Cortex of kidney (tissue), 1 donor: Measurements from ENCODE around the gene ITPR1.

Experiments
- DNase-seq: peaks from one replicate; lab custom pipeline; 2025; lab: John Stamatoyannopoulos, UW

Gene ITPR1

DNA sequence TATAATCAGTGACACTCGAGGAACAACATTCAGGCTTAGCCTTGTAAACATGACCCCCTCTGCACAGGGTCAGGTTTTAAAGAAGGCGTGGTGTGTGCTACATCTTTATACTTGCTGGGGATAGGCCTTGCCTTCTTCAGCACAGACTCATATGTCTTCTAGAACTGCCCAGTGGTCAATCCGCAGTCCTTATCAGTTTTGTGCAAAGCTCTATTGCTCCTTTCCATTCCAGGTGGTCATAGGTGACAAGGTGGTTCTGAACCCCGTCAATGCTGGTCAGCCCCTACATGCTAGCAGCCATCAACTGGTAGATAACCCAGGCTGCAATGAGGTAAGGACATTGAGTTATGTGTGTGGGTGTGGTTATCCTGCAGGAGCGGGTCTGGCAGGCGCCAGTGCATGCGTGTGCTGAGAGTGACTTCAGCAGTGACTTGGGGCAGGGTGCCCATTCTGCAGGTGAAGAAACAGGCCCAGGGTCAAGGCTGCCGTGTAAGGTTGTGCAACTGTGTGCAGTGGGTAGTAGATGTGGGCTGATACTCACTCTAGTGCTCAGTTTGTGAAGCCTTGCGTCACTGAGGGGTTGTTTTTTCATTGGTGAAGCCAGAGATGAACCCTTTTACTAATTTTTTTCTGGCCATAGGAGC, 150.9 kb downstream of the ITPR1 start:
- no peak for DNase-seq

DNA sequence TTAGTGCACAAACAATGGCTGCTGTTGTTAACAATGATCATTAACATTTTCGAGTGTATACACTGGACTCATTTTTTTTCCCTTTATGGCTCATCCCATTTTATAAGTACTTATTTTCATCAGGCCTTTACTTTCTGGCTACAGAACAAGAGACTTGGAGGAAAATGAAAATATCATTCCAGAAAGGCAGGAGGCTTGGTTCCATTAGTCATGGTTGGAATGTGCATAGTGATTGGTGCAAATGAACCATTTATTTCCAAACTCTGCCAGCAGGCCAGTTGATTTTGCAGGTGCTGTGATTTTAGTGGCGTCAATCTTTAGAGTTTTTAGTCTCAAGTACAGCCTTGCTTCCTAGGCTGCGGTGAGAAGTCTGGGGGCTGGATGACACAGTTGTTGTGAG, 151.8 kb downstream of the ITPR1 start:
- DNase-seq: no peak

DNA sequence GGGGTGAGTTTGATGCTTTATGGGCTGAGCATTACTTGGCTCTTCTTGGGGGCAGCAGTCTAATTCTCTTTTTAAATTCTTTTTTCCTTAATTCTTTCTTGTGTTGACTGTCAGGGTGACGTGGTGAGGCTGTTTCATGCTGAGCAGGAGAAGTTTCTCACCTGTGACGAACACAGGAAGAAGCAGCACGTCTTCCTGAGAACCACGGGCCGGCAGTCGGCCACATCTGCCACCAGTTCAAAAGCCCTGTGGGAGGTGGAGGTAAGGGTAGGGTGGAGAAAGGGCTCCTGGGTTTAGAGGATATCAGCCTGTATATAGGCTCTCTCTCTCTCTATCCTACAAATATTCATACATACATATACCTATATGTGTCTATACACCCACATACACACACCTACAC, 152.3 kb downstream of the ITPR1 start:
- DNase-seq: no peak

DNA sequence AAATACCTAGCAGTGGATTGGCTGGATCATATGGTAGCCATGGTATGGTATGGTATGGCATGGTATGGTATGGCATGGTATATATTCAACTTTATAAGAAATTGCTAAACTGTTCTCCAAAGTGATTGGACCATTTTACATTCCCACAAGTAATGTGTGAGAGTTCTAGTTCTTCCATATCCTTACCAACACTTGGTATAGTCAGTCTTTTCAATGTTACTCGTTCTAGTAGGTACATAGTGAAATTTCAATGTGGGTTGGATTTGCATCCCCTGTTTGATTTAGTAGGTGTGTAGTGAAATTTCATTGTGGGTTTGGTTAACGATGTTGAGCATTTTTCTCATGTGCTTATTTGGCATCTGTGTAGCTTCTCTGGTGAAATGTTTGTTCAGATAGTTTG, 154.3 kb downstream of the ITPR1 start:
- no peak for DNase-seq

DNA sequence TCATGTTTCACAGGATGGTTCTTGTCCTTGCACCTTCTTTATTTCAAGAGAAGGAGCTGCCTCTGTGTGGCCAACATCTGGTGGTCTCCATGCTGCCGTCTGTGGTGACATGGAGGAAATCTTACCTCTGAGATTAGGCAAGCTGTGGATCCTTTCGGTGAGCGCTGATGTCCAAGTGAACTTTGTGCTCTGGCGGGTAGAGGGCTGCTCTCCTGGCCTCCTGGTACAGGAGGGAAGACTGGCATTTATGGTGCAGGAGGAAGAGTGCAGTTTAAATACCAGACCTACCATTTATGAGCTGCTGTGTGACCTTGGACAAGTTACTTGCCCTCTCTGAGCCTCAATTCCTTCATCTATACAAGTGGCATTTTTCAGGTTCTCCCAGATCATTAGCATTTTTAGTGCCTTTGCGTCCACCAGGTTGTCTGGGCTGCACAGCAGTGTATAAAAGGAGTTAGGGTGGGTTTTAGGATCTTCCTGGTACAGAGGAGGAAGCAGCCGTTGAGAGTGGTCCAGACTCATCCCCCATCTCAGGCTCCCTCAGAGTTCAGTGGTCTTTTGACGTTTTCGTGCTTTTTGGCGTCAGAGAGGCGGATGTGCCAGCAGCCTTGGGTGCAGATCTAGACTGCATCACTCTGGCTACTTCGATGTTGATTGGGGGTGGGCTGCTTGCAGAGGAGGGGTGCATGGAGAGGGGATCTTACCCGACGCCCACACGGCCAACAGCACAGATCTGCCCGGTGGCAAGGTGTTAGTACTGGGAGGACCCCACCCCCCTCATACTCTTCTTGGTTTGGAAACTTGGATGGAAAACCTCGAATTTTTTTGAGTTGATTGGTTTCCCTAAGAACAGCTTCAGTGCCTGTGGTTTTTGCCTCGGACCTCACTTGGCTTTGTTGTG, 162.2 kb downstream of the ITPR1 start:
- DNase-seq: no peak

DNA sequence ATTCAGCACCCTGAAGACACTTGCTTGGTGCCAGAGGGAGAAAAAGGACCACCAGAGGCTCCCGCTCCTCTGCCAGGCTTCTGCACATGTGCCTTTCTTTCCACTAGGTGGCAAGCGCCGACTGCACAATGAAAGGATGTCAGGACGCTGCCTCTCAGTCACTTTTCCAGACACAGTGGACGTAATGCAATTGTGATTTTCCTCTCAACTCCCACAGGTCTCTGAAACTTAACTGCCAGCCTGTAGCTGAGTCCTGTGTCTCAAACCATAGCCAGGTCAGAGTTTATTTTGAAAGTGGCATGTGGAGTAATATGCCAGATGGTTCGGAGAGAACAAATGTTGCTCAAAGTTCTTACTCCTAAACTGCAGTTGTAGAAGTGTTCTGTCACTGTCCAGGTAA, 162.9 kb downstream of the ITPR1 start:
- no peak for DNase-seq

DNA sequence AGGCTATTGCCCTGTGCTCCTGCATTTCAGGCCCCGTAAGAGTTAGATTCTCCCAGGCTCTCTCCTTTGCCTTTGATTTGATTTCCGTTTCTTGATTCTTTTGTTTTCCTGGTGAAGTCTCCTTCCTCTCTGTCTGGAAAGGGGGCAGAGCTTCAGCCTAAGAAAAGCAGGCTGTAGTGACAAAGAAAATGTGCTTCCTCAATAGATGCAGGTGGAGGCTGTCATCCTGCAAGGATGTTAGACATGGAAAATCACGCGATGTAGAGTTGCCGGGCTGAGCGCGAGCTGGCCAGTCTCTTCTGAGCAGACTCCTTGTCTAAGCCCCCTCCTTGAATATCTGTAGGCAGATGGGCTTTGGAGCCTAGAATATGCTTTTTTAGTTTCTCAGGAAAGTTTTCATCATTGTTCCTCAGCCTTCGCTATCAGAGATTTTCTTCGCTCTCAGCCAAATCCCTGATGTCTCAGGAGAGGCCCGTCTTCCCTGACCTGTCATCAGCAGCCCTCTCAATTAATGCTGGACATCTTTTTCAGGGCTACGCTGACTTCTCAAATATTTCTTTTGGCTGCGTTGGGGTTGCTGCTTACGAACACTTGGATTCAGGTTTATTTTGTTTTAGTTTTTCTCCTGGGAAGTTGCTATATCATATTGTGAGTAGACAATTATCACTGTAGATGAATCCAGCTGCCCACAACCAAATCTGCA, 163.6 kb downstream of the ITPR1 start:
- DNase-seq: no peak

DNA sequence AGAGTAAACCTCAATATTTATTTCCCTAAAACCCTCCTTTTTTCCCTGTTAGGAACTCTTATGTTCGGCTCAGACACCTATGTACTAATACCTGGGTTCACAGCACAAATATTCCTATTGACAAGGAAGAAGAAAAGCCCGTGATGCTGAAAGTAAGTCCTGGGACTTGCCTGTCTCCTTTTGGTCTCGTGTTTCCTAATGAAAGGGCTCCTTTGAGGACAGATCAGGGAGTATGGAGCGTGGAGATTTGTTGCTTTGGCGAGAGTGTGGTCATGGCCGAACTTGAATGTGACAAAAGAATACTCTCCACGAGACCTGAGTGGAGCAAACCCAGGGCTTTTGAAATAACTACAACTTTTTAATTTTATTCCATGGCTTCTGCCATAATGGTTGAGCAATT, 167.8 kb downstream of the ITPR1 start:
- DNase-seq: no peak

DNA sequence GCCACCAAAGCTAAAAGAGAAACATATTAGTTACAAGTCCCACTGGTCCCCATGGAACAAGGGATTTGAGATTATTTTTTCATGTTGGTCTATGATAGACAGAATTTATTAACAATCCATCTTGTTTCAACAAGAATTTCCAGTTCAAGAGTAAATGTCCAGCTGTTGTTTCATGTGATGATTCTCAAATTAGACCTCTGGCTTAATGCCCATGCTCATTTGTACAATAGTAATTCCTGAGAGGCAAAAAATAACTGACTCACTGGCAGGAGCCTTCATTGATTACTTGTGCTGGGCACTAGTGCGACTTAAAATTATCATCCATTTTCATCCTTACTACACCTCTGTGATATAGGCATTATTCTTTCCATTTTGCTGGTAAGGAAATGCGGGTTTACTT, 171.3 kb downstream of the ITPR1 start:
- no peak for DNase-seq

DNA sequence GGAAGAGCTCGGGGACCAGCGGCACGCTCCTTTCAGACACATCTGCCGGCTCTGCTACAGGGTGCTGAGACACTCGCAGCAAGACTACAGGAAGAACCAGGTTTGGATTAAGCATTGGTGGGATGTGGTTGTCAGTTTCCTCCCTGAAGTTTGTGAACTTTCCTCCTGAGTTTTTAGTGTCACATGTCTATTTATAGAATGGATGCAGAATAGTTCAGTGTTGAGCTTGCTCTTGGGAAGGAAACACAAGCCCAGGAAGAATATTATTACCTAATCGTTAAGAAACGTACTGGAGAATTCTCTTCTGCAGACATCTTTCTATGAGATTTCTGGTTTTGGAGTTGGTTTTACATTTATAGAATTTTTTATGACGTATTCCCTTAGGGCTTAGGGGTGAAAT, 172.0 kb downstream of the ITPR1 start:
- DNase-seq: no peak

DNA sequence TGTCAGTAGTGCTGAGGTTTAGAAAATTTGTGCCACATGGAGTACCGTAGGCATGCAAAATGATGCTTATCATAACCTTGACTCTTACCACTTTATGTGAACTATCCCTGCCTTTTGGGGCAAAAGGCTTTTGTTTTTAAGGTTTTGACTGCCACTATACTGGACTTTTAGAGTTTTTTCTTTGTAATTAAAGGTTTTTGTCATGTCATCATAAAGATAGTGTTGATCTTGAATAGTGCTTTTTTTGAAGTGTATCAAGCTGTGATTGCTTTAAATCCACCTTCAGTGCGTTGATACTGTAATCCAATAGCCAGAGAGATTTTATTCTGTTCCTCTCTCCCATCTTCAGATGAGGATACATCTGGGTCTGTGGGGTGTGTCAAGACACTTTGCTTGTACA, 172.9 kb downstream of the ITPR1 start:
- no peak for DNase-seq

DNA sequence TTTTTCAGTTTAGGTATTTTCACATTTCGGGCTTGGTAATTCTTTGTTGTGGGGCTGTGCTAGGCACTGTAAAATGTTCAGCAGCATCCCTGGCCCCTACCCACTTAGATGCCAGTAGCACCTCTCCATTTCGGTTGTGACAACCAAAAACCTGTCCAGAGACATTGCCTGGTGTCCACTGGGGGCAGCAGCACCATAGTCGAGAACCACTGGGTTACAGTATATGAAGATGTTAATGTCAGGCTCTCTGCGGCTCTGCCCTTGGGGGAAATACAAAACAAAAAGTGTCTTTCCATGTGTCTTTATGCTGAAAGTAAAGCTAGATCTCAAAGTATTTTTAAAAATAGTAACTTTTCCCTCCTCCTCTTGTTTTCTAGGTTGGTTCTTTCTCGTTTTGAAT, 177.2 kb downstream of the ITPR1 start:
- no peak for DNase-seq

DNA sequence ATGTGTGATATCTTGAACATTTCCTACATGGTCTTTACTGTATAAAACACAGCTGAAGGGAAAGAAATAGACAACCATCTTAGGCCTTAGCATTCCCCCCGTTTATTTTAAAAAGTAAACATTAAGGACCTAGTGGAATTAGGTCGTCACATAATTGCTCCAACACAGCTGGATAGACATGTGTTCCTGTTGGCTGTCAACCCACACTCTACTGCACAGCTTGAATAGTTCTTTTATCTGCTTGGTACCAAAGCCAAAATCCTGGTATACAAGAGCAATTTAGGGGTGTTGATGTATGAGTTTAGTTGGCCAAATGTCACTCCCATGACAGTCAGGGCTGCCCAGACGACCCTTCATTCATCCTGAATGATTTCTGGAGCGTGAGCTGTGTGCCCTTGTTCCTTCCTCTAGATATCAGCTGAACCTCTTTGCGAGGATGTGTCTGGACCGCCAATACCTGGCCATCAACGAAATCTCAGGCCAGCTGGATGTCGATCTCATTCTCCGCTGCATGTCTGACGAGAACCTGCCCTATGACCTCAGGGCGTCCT, 179.7 kb downstream of the ITPR1 start:
- no peak for DNase-seq

DNA sequence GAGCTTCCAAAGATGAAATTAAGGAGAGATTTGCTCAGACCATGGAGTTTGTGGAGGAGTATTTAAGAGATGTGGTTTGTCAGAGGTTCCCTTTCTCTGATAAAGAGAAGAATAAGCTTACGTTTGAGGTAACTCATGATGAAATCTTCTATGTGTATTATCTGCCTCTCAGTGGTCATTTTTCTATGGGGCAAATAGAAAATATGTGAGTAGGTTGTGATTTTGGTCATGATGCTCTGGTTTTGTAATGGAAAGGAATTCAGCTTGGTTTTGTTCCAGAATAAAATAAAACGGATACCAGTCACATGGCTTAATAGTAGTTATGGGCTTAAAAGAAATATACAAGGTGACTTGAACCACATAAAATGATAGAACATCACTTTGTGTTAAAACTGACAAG, 181.1 kb downstream of the ITPR1 start:
- DNase-seq: no peak

DNA sequence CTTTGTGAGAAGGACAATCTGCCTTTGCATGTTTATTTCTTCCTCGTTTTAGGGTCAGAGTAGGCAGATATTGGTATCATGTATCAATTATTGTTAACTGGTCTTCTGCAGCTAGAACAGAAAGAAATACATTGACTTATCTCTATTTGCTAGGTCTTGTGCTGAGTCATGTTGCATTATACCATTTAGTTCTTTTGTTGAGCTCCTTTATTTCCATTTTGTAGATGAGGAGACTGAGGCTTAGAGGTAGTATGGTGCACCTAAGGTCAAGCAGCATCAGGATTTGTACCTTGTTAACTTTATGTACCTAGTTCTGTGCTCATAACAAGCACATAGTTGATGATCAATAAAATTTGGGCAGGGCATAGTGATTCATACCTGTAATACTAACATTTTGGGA, 182.6 kb downstream of the ITPR1 start:
- DNase-seq: no peak

DNA sequence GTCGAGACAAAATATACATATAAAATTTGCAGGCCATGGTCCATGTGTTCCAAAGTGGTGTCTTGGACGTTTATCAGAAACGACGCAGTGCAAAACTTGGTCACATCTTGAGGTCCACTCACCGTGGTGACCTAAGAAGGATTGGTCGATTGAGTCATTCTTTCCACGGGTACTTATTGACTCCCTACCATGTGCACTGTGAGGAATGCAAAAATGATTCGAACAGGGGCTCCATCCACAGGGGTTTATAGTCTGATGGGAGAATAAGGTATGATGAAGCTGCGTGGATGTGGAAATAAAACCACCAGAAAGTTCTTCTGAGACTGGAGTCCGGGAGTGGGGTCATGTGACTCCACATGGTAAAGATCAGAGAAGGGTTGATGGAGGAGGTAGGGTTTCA, 185.2 kb downstream of the ITPR1 start:
- no peak for DNase-seq

DNA sequence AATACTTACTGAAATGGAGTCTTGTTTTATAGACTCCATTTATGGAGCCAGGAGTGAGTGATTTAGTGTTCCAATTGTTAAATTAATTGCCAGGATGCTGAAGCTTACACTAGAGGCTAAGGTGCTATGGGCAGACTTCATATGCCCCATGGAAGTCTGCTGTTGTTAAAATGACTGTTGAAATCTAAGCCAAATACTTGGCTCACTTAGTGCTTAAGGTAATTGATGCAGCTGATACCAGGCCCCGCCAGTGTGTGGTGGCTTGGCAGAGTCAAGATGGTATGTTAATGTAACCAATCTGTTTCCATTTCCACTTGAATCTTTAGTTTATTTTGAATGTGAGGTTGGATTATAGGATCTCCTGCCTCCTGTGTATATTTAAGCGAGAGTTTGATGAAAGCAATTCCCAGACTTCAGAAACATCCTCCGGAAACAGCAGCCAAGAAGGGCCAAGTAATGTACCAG, 187.1 kb downstream of the ITPR1 start:
- DNase-seq: no peak

DNA sequence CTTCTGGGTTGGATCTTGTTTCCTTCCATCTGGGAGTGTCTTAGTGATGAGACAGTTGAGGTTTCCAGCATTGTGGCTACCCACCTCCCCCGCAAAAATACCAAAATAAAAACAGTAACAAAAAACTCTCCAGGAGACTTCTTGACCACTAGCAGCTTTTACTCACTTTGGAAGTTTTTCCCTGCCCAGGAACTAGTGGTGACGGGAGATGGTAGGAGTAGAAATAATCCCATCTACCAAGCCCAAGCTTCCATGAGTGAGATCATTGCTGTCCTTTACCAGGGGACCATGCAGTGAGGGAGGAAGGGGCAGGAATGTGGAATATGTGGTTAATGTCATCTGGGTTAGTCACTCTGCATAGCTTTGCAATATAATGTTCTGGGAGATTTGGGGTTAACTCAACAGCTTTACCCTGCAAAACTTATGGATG, 187.7 kb downstream of the ITPR1 start:
- no peak for DNase-seq

DNA sequence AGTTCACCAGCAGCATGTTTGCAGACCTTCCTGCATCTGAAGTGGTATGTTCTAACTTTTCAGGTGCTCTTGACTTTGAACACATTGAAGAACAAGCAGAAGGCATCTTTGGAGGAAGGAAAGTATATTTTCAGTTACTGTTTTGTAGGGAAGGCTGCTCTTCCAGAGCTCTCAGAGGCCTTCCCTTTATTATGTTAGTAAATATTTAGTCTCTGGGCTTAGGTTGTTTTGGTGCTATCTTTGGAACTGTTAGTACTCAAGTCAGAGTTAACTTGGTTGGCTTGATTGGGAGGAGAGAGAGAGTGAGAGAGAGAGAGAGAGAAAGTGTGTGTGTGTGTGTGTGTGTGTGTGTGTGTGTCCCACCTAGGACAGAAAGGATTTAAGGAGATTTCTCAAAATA, 188.2 kb downstream of the ITPR1 start:
- DNase-seq: no peak

DNA sequence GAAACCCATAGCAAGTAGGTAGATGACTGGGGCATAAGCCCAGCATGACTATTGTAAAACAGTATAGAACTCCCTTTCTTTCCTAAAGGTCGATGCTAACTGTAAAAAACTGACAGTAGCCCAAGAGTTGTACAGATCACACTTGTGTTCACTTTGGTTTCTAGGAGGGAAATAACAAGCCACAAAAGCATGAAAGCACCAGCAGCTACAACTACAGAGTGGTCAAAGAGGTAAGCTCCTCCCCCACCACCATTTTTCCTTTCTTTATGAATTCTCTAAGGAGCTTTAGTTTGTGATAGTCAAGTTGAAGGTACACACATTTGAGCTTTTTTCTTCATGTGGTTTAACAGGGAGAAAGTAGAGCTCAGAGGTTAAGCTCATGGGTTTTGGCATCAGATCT, 191.0 kb downstream of the ITPR1 start:
- no peak for DNase-seq

DNA sequence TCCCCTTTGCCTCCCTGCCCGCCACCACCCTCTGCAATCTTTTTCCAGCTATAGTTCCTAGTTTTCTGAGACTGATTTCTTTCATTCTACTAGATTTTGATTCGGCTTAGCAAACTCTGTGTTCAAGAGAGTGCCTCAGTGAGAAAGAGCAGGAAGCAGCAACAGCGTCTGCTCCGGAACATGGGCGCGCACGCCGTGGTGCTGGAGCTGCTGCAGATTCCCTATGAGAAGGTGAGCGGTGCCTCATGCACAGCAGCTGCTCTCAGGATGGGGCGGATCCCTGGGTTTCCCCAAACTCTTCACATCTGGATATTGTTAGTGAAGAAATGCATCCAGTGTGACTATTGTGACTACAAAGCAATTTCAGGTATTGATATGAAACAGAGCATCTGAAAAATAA, 191.8 kb downstream of the ITPR1 start:
- no peak for DNase-seq

DNA sequence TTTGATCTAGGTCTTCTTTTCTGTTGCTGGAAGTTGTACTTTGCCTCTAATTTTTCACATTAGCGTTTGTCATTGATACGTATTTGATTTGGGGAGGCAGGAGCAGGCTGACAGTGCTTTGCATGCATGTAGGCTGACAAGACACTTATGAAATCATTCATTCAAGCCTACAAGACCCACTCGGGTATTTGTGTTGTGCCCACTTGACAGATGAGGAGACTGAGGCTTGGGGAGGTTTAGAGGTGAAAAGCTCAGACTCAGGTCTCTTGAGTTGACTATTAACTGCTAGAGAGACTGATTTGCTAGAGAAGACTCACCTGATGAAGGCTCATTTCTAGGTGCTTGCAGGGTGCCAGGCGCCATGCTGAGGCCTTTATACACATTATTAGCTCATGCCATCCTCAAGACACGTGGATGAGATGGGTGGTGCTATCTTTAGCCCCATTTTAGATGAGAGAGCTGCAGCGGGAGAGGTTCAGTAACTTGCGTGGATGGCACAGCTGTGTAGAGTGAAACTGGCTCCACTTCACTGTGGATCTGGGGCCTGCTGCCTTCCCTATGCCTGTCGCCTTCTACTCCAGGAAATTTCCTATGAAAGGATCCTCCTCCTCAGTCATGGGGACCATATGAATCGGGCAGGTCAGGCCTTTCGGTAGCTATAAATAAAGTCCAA, 192.7 kb downstream of the ITPR1 start:
- no peak for DNase-seq
